Stimulated activated naive CD8-positive, alpha-beta T cell treated with anti-CD3 and anti-CD28 coated beads, Interleukin-15, amount 100 ng/mL, for 72 hours (primary cell): ENCODE results near the gene ADCK1.
A peak's percentile ranks its signal among the peaks of the same experiment; 100 is the strongest.

ENCODE experiments used
- ATAC-seq: fragments of 150-1000 bp; cut with Tn5 transposase; 2 replicates; pipeline ENCODE4 v1.10.0; 2021; ENCODE audit warnings: mild to moderate bottlenecking, moderate library complexity
- DNase-seq, 2 donors: peaks; one replicate each; pipeline ENCODE4 v3.0.0; 2021 to 2022
- H3K27ac Mint-ChIP-seq, 2 donors: one replicate each; pipeline ENCODE4 v1.8.0; 2022; ENCODE audit warnings: mild to moderate bottlenecking in 2 of 2, mixed read lengths in 2 of 2, moderate library complexity in 2 of 2
- H3K27me3 Mint-ChIP-seq: one replicate; pipeline ENCODE4 v1.8.0; 2022; ENCODE audit warnings: mixed read lengths
- H3K4me1 Mint-ChIP-seq: one replicate; pipeline ENCODE4 v1.8.0; 2022; ENCODE audit warnings: mild to moderate bottlenecking, mixed read lengths
- H3K4me3 Mint-ChIP-seq, 2 donors: one replicate each; pipeline ENCODE4 v1.8.0; 2022; ENCODE audit warnings: mild to moderate bottlenecking in 2 of 2, mixed read lengths in 2 of 2, moderate library complexity in 1 of 2
- H3K9me3 Mint-ChIP-seq, 2 donors: one replicate each; pipeline ENCODE4 v1.8.0; 2022; ENCODE audit warnings: mixed read lengths in 2 of 2

The ADCK1 gene

GRCh38 chr14:77838831-77839511 is 39.1 kb downstream of the ADCK1 start:
- Mint-ChIP-seq H3K27ac (peak overlapping the region; percentile 67 to 84), H3K4me1 (peaks cover 10% of the 10 kb centered on the region), H3K27me3 (no peaks in the 10 kb centered on the region), H3K9me3 (no peaks in the 10 kb centered on the region), H3K4me3 (peak overlapping the region in 1 of 2 donors; percentile 21)
- ATAC-seq = no peak
- no peak for DNase-seq

DNA sequence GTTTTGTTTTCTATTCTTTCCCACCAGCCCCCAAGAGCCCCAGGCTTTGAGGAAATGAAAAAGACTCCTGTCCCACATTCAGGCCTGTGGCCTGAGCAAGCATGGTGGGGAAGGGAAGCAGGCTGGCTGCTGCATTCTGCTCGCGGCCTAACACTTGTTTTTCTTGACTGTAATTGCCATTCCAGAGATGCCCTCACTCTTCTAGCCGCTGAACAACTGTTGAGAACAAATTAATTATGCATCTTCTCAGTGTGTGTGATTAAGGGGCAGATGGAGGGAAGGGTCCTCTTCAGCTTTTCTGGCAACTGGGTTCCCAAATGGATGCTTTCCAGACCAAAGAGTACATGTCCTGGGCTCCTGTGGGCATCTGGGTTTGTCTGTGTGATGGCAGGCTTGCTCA is 43.3 kb downstream of the ADCK1 start:
- H3K27ac Mint-ChIP-seq = no peak overlapping the region

GRCh38 chr14:77843651-77844050 is 43.7 kb downstream of the ADCK1 start:
- Mint-ChIP-seq H3K27me3 (no peaks in the 10 kb centered on the region), H3K27ac (no peak overlapping the region), H3K4me3 (no peak overlapping the region), H3K4me1 (peaks cover 10% of the 10 kb centered on the region), H3K9me3 (no peaks in the 10 kb centered on the region)
- DNase-seq = no peak
- ATAC-seq = no peak

More for the DNA sequence above, 43.3 kb downstream of the ADCK1 start:
- ATAC-seq = no peak
- no peak for DNase-seq
- Mint-ChIP-seq H3K4me3 (no peak overlapping the region), H3K9me3 (no peaks in the 10 kb centered on the region), H3K27me3 (no peaks in the 10 kb centered on the region), H3K4me1 (peaks cover 10% of the 10 kb centered on the region)

GRCh38 chr14:77844802-77845201 is 44.9 kb downstream of the ADCK1 start:
- Mint-ChIP-seq H3K27ac (no peak overlapping the region), H3K9me3 (no peaks in the 10 kb centered on the region), H3K4me3 (no peak overlapping the region), H3K4me1 (no peaks in the 10 kb centered on the region), H3K27me3 (no peaks in the 10 kb centered on the region)
- DNase-seq = no peak
- ATAC-seq = no peak

GRCh38 chr14:77848031-77848430 is 48.1 kb downstream of the ADCK1 start:
- H3K27ac Mint-ChIP-seq = no peak overlapping the region
- H3K9me3 Mint-ChIP-seq = peaks cover 0 to 3% of the 10 kb centered on the region in 2 donors

GRCh38 chr14:77849711-77850110 is 49.8 kb downstream of the ADCK1 start:
- Mint-ChIP-seq H3K4me3 (no peak overlapping the region), H3K9me3 (peaks cover 0 to 11% of the 10 kb centered on the region in 2 donors), H3K27ac (no peak overlapping the region), H3K4me1 (no peaks in the 10 kb centered on the region), H3K27me3 (no peaks in the 10 kb centered on the region)
- no peak for DNase-seq
- ATAC-seq = no peak

More at GRCh38 chr14:77848031-77848430, 48.1 kb downstream of the ADCK1 start:
- no peak overlapping the region for H3K4me3 Mint-ChIP-seq
- H3K4me1 Mint-ChIP-seq = no peaks in the 10 kb centered on the region
- ATAC-seq (no peak), DNase-seq (no peak)
- H3K27me3 Mint-ChIP-seq = no peaks in the 10 kb centered on the region

GRCh38 chr14:77853919-77854318 is 54.0 kb downstream of the ADCK1 start:
- Mint-ChIP-seq H3K9me3 (peaks cover 0 to 11% of the 10 kb centered on the region in 2 donors), H3K27me3 (no peaks in the 10 kb centered on the region), H3K4me1 (no peaks in the 10 kb centered on the region), H3K4me3 (no peak overlapping the region), H3K27ac (no peak overlapping the region)
- no peak for DNase-seq
- ATAC-seq = no peak

GRCh38 chr14:77856941-77857340 is 57.0 kb downstream of the ADCK1 start:
- no peak for ATAC-seq

GRCh38 chr14:77859934-77860570 is 60.1 kb downstream of the ADCK1 start:
- Mint-ChIP-seq H3K27me3 (no peaks in the 10 kb centered on the region), H3K4me3 (no peak overlapping the region), H3K9me3 (no peaks in the 10 kb centered on the region), H3K27ac (no peak overlapping the region), H3K4me1 (no peaks in the 10 kb centered on the region)
- no peak for ATAC-seq
- no peak for DNase-seq

More at GRCh38 chr14:77856941-77857340, 57.0 kb downstream of the ADCK1 start:
- Mint-ChIP-seq H3K4me1 (no peaks in the 10 kb centered on the region), H3K27me3 (no peaks in the 10 kb centered on the region), H3K4me3 (no peak overlapping the region), H3K9me3 (peaks cover 0 to 11% of the 10 kb centered on the region in 2 donors), H3K27ac (no peak overlapping the region)
- no peak for DNase-seq

DNA sequence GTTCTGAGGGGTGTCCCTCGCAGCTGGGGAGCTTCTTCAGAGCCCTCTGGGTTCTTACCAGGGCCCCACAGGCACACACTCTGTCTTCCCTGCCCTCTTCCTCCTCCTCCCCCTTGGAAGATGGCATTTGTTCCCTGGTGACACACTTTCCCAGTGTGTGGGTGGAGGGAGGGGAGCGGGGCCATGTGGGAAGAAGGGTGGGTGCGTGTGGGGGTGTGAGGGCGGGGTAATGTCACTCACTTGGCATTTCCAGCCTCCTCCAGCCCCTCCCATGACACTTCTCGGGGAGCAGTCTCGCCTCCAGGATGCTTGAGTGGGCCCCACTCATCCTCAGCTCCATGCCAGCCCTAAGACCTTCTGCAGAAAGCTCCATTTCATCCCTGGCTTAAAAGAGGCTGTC is 61.3 kb downstream of the ADCK1 start:
- Mint-ChIP-seq H3K27ac (no peak overlapping the region), H3K4me1 (no peaks in the 10 kb centered on the region), H3K9me3 (no peaks in the 10 kb centered on the region), H3K27me3 (no peaks in the 10 kb centered on the region), H3K4me3 (no peak overlapping the region)
- no peak for DNase-seq
- no peak for ATAC-seq

DNA sequence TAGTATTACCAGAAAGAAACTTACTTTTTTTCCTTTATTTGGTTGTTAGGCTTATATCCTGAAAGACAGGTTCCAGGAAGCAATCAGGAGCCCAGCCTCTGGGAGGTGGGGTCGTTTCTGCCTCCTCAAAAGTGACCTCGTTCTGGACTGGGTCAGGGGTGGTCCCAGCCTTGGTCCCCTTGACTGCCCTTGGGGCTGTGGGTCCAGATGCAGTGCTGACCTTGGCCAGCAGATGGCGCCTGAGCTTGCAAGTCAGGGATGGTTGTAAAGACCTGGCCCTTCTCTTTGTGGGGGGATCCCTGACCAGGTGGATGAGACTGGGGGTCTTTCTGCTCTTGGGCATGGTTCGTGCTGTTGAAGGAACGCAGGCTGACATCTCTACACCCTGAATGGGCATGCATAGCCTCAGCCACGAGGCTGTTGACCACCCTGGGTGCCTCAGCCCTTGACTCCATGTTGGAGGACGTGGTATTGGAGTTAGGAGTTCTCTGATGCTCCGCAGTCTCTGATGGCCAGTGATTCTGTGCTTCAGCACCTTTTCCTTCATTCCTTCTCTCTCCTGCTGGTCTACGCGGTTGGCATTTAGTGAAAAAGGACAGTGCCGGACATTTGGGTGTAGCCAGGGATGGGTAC is 62.4 kb downstream of the ADCK1 start:
- peak overlapping the region in 1 of 2 donors; percentile 4 for H3K27ac Mint-ChIP-seq

DNA sequence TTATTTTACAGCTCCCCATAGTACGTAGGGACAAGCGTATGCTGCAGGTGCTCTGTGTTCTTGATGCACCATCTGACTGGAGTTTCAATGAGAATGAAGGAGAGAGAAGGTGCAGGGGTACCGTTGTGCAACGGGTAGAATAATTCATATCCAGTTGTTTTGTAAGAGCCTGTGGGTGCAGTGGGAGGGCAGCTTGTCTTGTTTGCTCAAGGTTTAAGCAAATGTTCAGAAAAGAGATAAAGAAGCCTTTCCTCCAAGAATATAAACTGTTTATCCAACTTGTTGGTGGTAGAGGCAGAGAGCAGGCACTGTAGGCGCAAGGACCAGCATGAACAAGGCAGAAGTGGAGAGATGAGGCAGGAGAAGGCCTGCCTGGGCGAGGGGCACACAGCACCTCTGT is 64.2 kb downstream of the ADCK1 start:
- H3K4me3 Mint-ChIP-seq = no peak overlapping the region
- ATAC-seq = no peak
- H3K27me3 Mint-ChIP-seq = no peaks in the 10 kb centered on the region
- peaks cover 6% of the 10 kb centered on the region for H3K4me1 Mint-ChIP-seq
- DNase-seq = no peak
- H3K9me3 Mint-ChIP-seq = no peaks in the 10 kb centered on the region
- no peak overlapping the region for H3K27ac Mint-ChIP-seq

More for the DNA sequence above, 62.4 kb downstream of the ADCK1 start:
- Mint-ChIP-seq H3K27me3 (no peaks in the 10 kb centered on the region), H3K4me1 (no peaks in the 10 kb centered on the region), H3K9me3 (no peaks in the 10 kb centered on the region), H3K4me3 (no peak overlapping the region)
- peak; percentile 66 to 75 for DNase-seq
- peak; percentile 74 for ATAC-seq

DNA sequence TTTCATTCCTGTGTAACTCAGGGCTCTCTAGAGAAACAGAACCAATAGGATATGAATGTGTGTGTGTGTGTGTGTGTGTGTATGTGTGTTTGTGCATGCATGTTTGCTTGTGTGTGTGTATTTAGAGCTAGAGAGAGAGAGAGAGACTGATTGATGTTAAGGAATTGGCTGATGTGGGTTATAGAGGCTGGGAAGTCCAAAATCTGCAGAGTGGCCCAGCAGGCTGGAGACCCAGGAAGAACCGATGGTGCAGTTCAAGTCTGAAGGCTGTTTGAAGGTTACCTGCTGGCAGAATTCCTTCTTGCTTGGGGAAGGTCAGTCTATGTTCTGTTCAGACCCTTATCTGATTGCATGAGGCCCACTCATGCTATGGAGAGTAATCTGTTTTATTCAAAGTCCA is 64.7 kb downstream of the ADCK1 start:
- H3K4me1 Mint-ChIP-seq = peaks cover 6% of the 10 kb centered on the region

DNA sequence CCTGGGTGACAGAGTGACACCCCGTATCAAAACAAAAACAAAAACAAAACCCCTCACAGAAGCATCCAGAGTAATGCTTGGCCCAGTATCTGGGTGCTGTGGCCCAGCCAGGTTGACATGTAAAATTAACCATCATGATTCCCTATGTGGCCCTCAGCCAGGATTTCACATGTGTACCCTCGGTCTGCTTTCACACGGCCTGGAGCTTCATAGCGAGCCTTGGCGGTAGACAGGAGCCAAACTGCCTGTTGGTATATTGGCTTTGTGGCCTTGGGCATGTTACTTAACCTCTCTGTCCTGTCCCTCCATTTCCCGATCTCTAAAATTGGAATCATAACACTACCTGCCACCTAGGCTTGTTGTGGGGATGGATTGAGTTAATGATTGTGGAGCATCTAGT is 65.5 kb downstream of the ADCK1 start:
- Mint-ChIP-seq H3K9me3 (no peaks in the 10 kb centered on the region), H3K4me1 (peaks cover 6% of the 10 kb centered on the region), H3K27ac (no peak overlapping the region), H3K4me3 (no peak overlapping the region), H3K27me3 (no peaks in the 10 kb centered on the region)
- ATAC-seq (no peak), DNase-seq (no peak)

More for the DNA sequence above, 64.7 kb downstream of the ADCK1 start:
- Mint-ChIP-seq H3K27me3 (no peaks in the 10 kb centered on the region), H3K9me3 (no peaks in the 10 kb centered on the region), H3K4me3 (no peak overlapping the region), H3K27ac (no peak overlapping the region)
- DNase-seq = no peak
- ATAC-seq = no peak

- DNase-seq = no peak
- peak; percentile 11 for ATAC-seq
These were observed 67.0 kb downstream of the ADCK1 start for GRCh38 chr14:77866932-77867331.

DNA sequence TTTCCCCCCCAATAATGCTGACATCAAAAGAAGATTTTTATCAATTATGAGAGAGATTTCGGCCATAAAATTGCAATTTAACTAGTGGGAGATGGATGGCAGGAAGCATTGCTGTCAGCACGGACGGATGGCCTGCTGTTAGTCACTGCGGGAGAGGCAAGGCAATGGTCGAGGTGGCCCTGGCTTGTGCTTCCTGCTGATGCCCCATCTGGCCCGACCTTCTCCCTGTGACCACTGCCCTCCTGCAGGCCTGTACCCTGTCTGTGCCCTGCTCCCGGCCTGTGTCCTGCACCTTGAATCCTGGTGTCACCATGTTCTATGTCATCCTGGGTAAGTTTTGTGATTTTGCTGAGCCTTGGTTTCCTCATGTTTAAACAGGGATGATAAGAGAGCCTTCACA is 67.6 kb downstream of the ADCK1 start:
- H3K27ac Mint-ChIP-seq = no peak overlapping the region
- H3K9me3 Mint-ChIP-seq = no peaks in the 10 kb centered on the region
- no peak overlapping the region for H3K4me3 Mint-ChIP-seq
- no peak for DNase-seq
- no peak for ATAC-seq
- H3K27me3 Mint-ChIP-seq = no peaks in the 10 kb centered on the region
- peaks cover 6% of the 10 kb centered on the region for H3K4me1 Mint-ChIP-seq

More at GRCh38 chr14:77866932-77867331, 67.0 kb downstream of the ADCK1 start:
- peaks cover 6% of the 10 kb centered on the region for H3K4me1 Mint-ChIP-seq
- no peak overlapping the region for H3K27ac Mint-ChIP-seq
- no peaks in the 10 kb centered on the region for H3K27me3 Mint-ChIP-seq
- no peak overlapping the region for H3K4me3 Mint-ChIP-seq
- H3K9me3 Mint-ChIP-seq = no peaks in the 10 kb centered on the region
